Measurements from ENCODE around the gene TLX3. TPM values are rescaled to one million over a fixed set of nuclear protein-coding genes. Genes with fewer than 3 reads are reported as not detected.

Gene TLX3
- total RNA-seq, 4 donors from 2014 or later: not detected

- Histone ChIP-seq H3K27ac (replicated peaks in 1 of 4) (no peak overlapping the region), H3K27me3 (no peaks in the 10 kb centered on the region), H3K9me3 (no peaks in the 10 kb centered on the region), H3K36me3 (no peaks in the 10 kb centered on the region), H3K4me1 (no peaks in the 10 kb centered on the region), H3K4me3 (no peak overlapping the region)
- intact Hi-C loops (cut with DNase I): no loop called here
- 89% methylated on average over 2 of the region's 2 CpGs for WGBS
- TF ChIP-seq POLR2A (IDR thresholded peaks at IDR 0.05; ENCODE audit: low read depth) (no peak), EP300 (IDR thresholded peaks at IDR 0.05) (no peak), CTCF (IDR thresholded peaks at IDR 0.05) (no peak), POLR2AphosphoS5 (IDR thresholded peaks at IDR 0.05) (no peak)
- no peak for DNase-seq (ENCODE audit: extremely low spot score)
These were observed 44.2 kb upstream of the TLX3 start for GRCh38 chr5:171264843-171265242.

DNA sequence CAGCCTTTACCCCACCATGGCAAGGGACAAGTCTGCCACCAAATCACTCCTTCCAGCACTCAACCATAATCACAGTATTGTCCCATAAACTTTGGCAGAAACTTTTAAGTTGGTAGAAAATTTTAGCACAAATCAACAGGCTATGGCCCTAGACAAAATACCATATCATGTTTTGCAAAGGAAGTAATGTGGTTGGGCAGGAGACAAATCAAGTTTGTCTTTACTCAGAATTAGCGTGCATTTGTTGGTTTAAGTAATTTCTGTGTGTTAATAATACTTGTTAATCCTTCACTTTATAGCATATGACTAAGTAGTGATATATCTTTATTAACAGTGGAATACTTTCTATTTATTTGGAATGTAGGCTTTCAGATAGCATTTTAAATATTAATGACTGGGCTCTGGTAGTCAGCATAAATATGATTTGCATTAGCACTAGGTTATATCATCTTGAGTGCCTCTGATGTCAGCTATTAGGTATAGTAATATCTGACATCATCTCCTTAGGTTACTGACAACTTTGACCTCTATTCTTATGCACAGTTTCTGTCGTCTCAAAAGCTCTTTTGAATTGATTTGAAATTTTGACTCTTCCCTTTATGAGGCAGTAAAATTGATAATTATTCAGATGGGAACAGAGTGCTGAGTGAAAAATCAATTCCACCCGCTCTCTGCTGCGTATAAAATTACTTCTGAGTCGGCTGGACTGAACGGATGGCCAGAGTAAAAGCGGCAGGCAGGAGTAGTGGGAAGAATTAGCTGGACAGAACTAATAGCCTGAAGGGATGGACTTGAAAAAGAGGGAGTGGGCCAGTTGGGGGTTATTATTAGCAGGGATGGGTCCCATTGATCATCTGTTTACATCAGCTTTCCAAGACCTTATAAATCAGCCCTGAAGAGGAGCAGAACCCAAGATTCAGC is 40.1 kb upstream of the TLX3 start:
- TF ChIP-seq EP300 (IDR thresholded peaks at IDR 0.05) (no peak), CTCF (IDR thresholded peaks at IDR 0.05) (no peak)
- intact Hi-C loops (cut with DNase I): no loop called here
- no peaks in the 10 kb centered on the region for H3K4me1 ChIP-seq

GRCh38 chr5:171269717-171270116 is 39.3 kb upstream of the TLX3 start:
- no peak for TF ChIP-seq EP300 (IDR thresholded peaks at IDR 0.05)
- TF ChIP-seq POLR2A (IDR thresholded peaks at IDR 0.05; ENCODE audit: low read depth): no peak
- TF ChIP-seq CTCF (IDR thresholded peaks at IDR 0.05): no peak
- TF ChIP-seq POLR2AphosphoS5 (IDR thresholded peaks at IDR 0.05): no peak
- WGBS: 97% methylated on average over 2 of the region's 2 CpGs
- Histone ChIP-seq H3K27me3 (no peaks in the 10 kb centered on the region), H3K9me3 (no peaks in the 10 kb centered on the region), H3K36me3 (no peaks in the 10 kb centered on the region), H3K27ac (replicated peaks in 1 of 4) (no peak overlapping the region), H3K4me3 (no peak overlapping the region), H3K4me1 (no peaks in the 10 kb centered on the region)
- no peak for DNase-seq (ENCODE audit: extremely low spot score)
- intact Hi-C loops (cut with DNase I): no loop called here

More for the DNA sequence above, 40.1 kb upstream of the TLX3 start:
- no peaks in the 10 kb centered on the region for H3K9me3 ChIP-seq
- DNase-seq (ENCODE audit: extremely low spot score): no peak
- WGBS: 84% methylated on average over 7 of the region's 7 CpGs
- H3K27ac ChIP-seq (replicated peaks in 1 of 4): no peak overlapping the region
- no peaks in the 10 kb centered on the region for H3K27me3 ChIP-seq
- H3K4me3 ChIP-seq: no peak overlapping the region
- H3K36me3 ChIP-seq: no peaks in the 10 kb centered on the region

- no peaks in the 10 kb centered on the region for H3K36me3 ChIP-seq
- H3K9me3 ChIP-seq: no peaks in the 10 kb centered on the region
- H3K27ac ChIP-seq (replicated peaks in 1 of 4): no peak overlapping the region
- DNase-seq (ENCODE audit: extremely low spot score): no peak
- no peak overlapping the region for H3K4me3 ChIP-seq
- intact Hi-C loops (cut with DNase I): no loop called here
- no peaks in the 10 kb centered on the region for H3K27me3 ChIP-seq
- H3K4me1 ChIP-seq: no peaks in the 10 kb centered on the region
- TF ChIP-seq EP300 (IDR thresholded peaks at IDR 0.05) (no peak), CTCF (IDR thresholded peaks at IDR 0.05) (no peak), POLR2AphosphoS5 (IDR thresholded peaks at IDR 0.05) (no peak), POLR2A (IDR thresholded peaks at IDR 0.05; ENCODE audit: low read depth) (no peak)
- 97% methylated on average over 3 of the region's 3 CpGs for WGBS
These were observed 38.9 kb upstream of the TLX3 start for GRCh38 chr5:171270136-171270535.

Data from esophagus muscularis mucosa (tissue), 4 donors.